GM15510 (cell line): ENCODE measurements around the gene KLC1.
A peak's percentile ranks its signal among the peaks of the same experiment; 100 is the strongest.

Experiments used
- POLR2A ChIP-seq: IDR thresholded peaks from 3 replicates; pipeline ENCODE4 v1.6.1; 2011; ENCODE audit warnings: borderline replicate concordance; ENCODE audit not compliant: insufficient read length; ENCODE audit errors: extremely low read depth

Gene KLC1

GRCh38 chr14:103690332-103690731 lies 61.3 kb downstream of the KLC1 start:
- no peak for TF ChIP-seq POLR2A

- TF ChIP-seq POLR2A, result no peak
These were observed 63.1 kb downstream of the KLC1 start for GRCh38 chr14:103692159-103692558.

- TF ChIP-seq POLR2A, result peak; percentile 13
These were observed 63.9 kb downstream of the KLC1 start for GRCh38 chr14:103692871-103693270.

GRCh38 chr14:103693515-103693914 lies 64.5 kb downstream of the KLC1 start:
- TF ChIP-seq POLR2A, result no peak

GRCh38 chr14:103694572-103695026 lies 65.6 kb downstream of the KLC1 start:
- no peak for TF ChIP-seq POLR2A

- no peak for TF ChIP-seq POLR2A
These were observed 66.5 kb downstream of the KLC1 start for GRCh38 chr14:103695296-103696069.

GRCh38 chr14:103696070-103696402 lies 67.0 kb downstream of the KLC1 start:
- TF ChIP-seq POLR2A, result no peak

GRCh38 chr14:103696466-103697071 lies 67.6 kb downstream of the KLC1 start:
- peak; percentile 5 for TF ChIP-seq POLR2A

- no peak for TF ChIP-seq POLR2A
These were observed 68.2 kb downstream of the KLC1 start for GRCh38 chr14:103697206-103697602.

GRCh38 chr14:103697603-103698379 lies 68.8 kb downstream of the KLC1 start:
- TF ChIP-seq POLR2A, result no peak

GRCh38 chr14:103698380-103699260 lies 69.6 kb downstream of the KLC1 start:
- TF ChIP-seq POLR2A, result peak; percentile 5

GRCh38 chr14:103699261-103699661 lies 70.2 kb downstream of the KLC1 start:
- no peak for TF ChIP-seq POLR2A

- TF ChIP-seq POLR2A, result no peak
These were observed 71.1 kb downstream of the KLC1 start for GRCh38 chr14:103699901-103700752.
